ENCODE results near the gene HARS1. TPM values are rescaled to one million over a fixed set of nuclear protein-coding genes. Genes with fewer than 3 reads are reported as not detected.

HARS1 gene
- total and polyA plus RNA-seq, 2 of the 13 experiments (the other 11 are each of a cell fraction or from before 2014, with no cell fraction given) = 36.9 to 66.2 TPM

DNA sequence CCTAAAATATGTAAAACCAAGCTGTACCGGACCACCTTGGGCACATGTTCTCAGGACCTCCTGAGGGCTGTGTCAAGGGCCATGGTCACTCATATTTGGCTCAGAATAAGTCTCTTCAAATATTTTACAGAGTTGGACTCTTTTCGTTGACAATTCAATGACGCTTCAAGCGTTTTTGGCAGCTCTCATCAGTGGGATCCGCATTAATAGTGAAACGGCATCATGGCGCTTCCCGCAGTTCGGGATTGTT is 52.3 kb downstream of the HARS1 start (continued):
- peak; percentile 2; the same call in 1 of the 2 replicates for TF ChIP-seq ZNF33A (CRISPR knock-in tag; IDR thresholded peaks at IDR 0.05; ENCODE audit: borderline replicate concordance)
- TF ChIP-seq ZNF24 (IDR thresholded peaks at IDR 0.05) = 0 out of 2 replicates have a peak, but pooled peaks have one; percentile 36

DNA sequence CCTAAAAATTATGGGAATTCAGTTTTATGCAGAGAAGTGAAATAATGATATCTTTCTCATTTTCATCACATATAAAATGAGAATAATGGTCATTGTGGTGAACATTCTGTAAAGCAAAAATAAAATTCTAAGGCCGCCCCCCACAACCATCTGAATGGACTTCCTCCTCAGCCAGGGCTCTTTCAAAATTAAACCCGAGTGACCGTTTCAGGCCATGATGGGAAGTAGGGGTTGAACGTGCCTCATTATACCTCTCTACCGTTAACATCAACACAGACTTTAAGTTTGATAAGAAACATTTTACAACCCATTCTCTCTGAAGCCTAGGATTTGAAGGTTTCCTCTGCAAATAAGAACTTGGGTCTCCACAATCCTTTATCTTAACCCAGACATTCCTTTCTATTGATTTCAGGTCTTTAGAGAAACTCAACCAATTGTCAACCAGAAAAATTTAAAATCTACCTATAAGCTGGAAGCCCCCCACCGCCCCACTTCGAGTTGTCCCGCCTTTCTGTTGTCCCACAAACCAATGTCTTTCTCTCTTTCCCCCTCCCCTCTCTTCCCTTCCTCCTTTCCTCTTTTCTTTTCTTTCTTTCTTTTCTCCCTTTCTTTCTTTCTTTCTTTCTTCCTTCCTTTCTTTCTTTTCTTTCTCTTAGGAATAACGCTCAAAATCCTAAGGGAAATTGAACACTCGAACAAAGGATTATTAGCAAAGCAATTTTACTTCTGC is 53.6 kb downstream of the HARS1 start:
- no peak for DNase-seq (ENCODE audit: low spot score)
- POLR2A ChIA-PET = interaction anchor here (1.4 to 6.5 kb wide), 8 partner anchors 10 to 236 kb away, joined by 4 to 84 read pairs (median 10); partner anchors contain the start of genes ANKHD1, EIF4EBP3, HARS1 and HARS2
- Histone ChIP-seq H4K20me1 (ENCODE audit: insufficient read depth, low read length) (no peaks in the 10 kb centered on the region), H3K36me3 (replicated peaks in 1 of 2; ENCODE audit: control insufficient read depth in 1 of 2, insufficient read depth in 2 of 2, low read length in 2 of 2) (peaks cover 5 to 6% of the 10 kb centered on the region in 2 experiments; a peak in 2 of 5 replicates), H3K9ac (ENCODE audit: insufficient read depth, low read depth, low read length) (0 out of 2 replicates have a peak overlapping the region, but pooled peaks have one; percentile 1), H3K4me2 (ENCODE audit: low read depth, low read length) (peak overlapping the region; percentile 88), H3K9me3 (ENCODE audit: low read length) (no peaks in the 10 kb centered on the region), H2AFZ (ENCODE audit: low read length) (no peak overlapping the region), H3K79me2 (ENCODE audit: insufficient read depth, low read length) (peaks cover 20% of the 10 kb centered on the region), H3K27ac (ENCODE audit: extremely low read length, insufficient read depth, low read length) (peak overlapping the region; percentile 94), H3K4me1 (ENCODE audit: insufficient read depth, low read length) (peaks cover 81% of the 10 kb centered on the region), H3K27me3 (ENCODE audit: control insufficient read depth in 1 of 2, insufficient read depth in 2 of 2, low read length in 2 of 2) (no peaks in the 10 kb centered on the region), H3K4me3 (replicated peaks in 1 of 3; ENCODE audit: insufficient read depth in 1 of 3, low read depth in 2 of 3, low read length in 3 of 3) (peak overlapping the region in 1 of 3 experiments; percentile 60; a peak in 2 of 6 replicates)
- BruUV-seq (replicated peaks) = no TSS peak
- in situ Hi-C loops (cut with HindIII; ENCODE audit: extremely low pct_ligation_motif_present, low pct_unique_long_range_greater_than_20kb) (no loop called here), intact Hi-C loops (cut with micrococcal nuclease; ENCODE audit: unreplicated experiment) (loop anchor here (2.0 kb wide), 2 partner anchors 53 to 81 kb away; partner anchors contain the start of genes HARS1 and HARS2)
- 67% methylated on average over 10 of the region's 10 CpGs for WGBS (ENCODE audit: low lambda C conversion rate)
- CTCF ChIA-PET (ENCODE audit: low intra/inter-chr PET ratio, low total read pairs) = interaction anchor here (0.8 kb wide), 1 partner anchor 62 kb away, joined by 4 read pairs; no protein-coding TSS in a partner anchor
- ATAC-seq = no peak
- FAIRE-seq = no peak
- TF ChIP-seq, protein P1, sequence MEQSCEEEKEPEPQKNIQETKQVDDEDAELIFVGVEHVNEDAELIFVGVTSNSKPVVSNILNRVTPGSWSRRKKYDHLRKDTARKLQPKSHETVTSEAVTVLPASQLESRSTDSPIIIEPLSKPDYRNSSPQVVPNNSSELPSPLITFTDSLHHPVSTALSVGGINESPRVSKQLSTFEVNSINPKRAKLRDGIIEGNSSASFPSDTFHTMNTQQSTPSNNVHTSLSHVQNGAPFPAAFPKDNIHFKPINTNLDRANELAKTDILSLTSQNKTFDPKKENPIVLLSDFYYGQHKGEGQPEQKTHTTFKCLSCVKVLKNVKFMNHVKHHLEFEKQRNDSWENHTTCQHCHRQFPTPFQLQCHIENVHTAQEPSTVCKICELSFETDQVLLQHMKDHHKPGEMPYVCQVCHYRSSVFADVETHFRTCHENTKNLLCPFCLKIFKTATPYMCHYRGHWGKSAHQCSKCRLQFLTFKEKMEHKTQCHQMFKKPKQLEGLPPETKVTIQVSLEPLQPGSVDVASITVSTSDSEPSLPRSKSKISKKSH (CRISPR knock-in tag; IDR thresholded peaks at IDR 0.05; ENCODE audit: borderline replicate concordance) = no peak
- TF ChIP-seq BRD4 (CRISPR knock-in tag; IDR thresholded peaks at IDR 0.05) = no peak
- TF ChIP-seq ZNF367 (CRISPR knock-in tag; IDR thresholded peaks at IDR 0.05; ENCODE audit: borderline replicate concordance) = no peak
- TF ChIP-seq, protein P2, sequence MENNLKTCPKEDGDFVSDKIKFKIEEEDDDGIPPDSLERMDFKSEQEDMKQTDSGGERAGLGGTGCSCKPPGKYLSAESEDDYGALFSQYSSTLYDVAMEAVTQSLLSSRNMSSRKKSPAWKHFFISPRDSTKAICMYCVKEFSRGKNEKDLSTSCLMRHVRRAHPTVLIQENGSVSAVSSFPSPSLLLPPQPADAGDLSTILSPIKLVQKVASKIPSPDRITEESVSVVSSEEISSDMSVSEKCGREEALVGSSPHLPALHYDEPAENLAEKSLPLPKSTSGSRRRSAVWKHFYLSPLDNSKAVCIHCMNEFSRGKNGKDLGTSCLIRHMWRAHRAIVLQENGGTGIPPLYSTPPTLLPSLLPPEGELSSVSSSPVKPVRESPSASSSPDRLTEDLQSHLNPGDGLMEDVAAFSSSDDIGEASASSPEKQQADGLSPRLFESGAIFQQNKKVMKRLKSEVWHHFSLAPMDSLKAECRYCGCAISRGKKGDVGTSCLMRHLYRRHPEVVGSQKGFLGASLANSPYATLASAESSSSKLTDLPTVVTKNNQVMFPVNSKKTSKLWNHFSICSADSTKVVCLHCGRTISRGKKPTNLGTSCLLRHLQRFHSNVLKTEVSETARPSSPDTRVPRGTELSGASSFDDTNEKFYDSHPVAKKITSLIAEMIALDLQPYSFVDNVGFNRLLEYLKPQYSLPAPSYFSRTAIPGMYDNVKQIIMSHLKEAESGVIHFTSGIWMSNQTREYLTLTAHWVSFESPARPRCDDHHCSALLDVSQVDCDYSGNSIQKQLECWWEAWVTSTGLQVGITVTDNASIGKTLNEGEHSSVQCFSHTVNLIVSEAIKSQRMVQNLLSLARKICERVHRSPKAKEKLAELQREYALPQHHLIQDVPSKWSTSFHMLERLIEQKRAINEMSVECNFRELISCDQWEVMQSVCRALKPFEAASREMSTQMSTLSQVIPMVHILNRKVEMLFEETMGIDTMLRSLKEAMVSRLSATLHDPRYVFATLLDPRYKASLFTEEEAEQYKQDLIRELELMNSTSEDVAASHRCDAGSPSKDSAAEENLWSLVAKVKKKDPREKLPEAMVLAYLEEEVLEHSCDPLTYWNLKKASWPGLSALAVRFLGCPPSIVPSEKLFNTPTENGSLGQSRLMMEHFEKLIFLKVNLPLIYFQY (CRISPR knock-in tag; IDR thresholded peaks at IDR 0.05; ENCODE audit: borderline replicate concordance) = no peak
- TF ChIP-seq GABPA (IDR thresholded peaks at IDR 0.05; ENCODE audit: low read depth, low read length) = no peak
- no peak for TF ChIP-seq GABPA (CRISPR knock-in tag; IDR thresholded peaks at IDR 0.05; ENCODE audit: low read depth)
- no peak for TF ChIP-seq KAT8 (CRISPR knock-in tag; IDR thresholded peaks at IDR 0.05)
- no peak for TF ChIP-seq SCMH1 (CRISPR knock-in tag; IDR thresholded peaks at IDR 0.05; ENCODE audit: borderline replicate concordance)
- no peak for TF ChIP-seq CREB1 (IDR thresholded peaks at IDR 0.05)
- no peak for TF ChIP-seq CREB1 (CRISPR knock-in tag; IDR thresholded peaks at IDR 0.05)
- TF ChIP-seq, protein P3, sequence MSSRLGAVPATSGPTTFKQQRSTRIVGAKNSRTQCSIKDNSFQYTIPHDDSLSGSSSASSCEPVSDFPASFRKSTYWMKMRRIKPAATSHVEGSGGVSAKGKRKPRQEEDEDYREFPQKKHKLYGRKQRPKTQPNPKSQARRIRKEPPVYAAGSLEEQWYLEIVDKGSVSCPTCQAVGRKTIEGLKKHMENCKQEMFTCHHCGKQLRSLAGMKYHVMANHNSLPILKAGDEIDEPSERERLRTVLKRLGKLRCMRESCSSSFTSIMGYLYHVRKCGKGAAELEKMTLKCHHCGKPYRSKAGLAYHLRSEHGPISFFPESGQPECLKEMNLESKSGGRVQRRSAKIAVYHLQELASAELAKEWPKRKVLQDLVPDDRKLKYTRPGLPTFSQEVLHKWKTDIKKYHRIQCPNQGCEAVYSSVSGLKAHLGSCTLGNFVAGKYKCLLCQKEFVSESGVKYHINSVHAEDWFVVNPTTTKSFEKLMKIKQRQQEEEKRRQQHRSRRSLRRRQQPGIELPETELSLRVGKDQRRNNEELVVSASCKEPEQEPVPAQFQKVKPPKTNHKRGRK (CRISPR knock-in tag; IDR thresholded peaks at IDR 0.05) = peak; percentile 84; the same call in 1 of the 2 replicates
- no peak for TF ChIP-seq ATAD3A (CRISPR knock-in tag; IDR thresholded peaks at IDR 0.05)
